Mononuclear cell (primary cell): Measurements from ENCODE around the gene NLGN2. TPM values are rescaled to one million over a fixed set of nuclear protein-coding genes. Genes with fewer than 3 reads are reported as not detected.

ENCODE experiments used
- H3K27me3 ChIP-seq: 2 replicates; pipeline ENCODE4 v1.6.0; 2011; ENCODE audit warnings: low read length, control low read depth; ENCODE audit not compliant: insufficient read depth
- H3K4me1 ChIP-seq: 2 replicates; pipeline ENCODE4 v1.5.1; 2011; ENCODE audit warnings: mild to moderate bottlenecking, low read length, control low read depth; ENCODE audit not compliant: insufficient read depth
- H3K4me3 ChIP-seq: 2 replicates; pipeline ENCODE4 v1.5.1; 2011; ENCODE audit warnings: mild to moderate bottlenecking, low read length, moderate library complexity
- H3K9me3 ChIP-seq: 2 replicates; pipeline ENCODE4 v1.5.1; 2011; ENCODE audit warnings: low read depth, mild to moderate bottlenecking, control low read depth, low read length
- total RNA-seq: library from RNA; depleted of rRNA; stranded (reverse); fragments of >200 nt; gene quantifications from one replicate; pipeline ENCODE4 v1.2.3, GENCODE V29; 2012

NLGN2 gene
- total RNA-seq, 1 donor = 0.73 TPM

DNA sequence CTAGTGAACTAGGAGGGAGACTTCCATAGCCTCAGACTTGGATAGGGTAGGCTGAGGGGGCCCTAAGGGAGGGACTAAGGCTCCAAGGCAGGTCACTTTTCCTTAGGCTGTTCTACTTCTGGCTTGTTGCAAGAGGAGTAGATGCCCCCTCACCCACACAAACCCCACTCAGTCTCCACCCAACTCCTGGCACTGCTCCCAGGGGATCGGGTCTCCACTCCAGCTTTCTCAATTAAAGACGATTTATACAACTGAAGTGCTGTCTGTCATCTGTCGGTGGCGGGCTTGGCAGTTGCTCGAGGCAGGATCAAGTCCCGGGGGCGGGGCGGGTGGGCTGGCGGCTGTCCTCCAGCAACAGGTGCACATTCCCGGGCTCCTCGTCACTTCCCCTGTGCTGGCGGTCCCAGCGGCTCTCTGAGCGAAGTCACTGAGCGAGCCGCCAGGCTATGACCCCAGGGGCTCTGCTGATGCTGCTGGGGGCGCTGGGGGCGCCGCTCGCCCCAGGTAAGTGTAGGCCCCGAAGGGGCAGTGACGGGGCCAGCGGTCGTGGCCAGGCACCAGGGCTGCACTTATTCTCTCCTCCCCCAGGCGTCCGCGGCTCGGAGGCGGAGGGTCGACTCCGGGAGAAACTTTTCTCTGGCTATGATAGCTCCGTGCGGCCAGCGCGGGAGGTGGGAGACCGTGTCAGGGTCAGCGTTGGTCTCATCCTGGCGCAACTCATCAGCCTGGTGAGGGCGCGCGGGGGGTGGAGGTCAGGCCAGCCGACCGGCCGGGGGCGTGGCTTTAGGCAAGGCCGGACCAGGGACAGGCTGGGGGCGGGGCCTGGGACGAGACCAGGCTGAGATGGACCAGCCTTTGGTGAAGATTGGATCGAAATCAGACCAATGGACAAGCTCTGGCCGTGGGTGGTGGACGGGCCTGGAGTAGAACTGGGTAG is 37.3 kb downstream of the NLGN2 start, which contains the start of gene CHRNB1:
Gene CHRNB1 (plus strand): TSS at position 380 of the 937 bp plus-strand sequence. CDS start 67 bp downstream, at position 447.
- Histone ChIP-seq H3K4me1 (peaks cover 34% of the 10 kb centered on the region), H3K4me3 (no peak within 1 kb of the TSS), H3K27me3 (peaks cover 62% of the 10 kb centered on the region), H3K9me3 (no peaks in the 10 kb centered on the region)

DNA sequence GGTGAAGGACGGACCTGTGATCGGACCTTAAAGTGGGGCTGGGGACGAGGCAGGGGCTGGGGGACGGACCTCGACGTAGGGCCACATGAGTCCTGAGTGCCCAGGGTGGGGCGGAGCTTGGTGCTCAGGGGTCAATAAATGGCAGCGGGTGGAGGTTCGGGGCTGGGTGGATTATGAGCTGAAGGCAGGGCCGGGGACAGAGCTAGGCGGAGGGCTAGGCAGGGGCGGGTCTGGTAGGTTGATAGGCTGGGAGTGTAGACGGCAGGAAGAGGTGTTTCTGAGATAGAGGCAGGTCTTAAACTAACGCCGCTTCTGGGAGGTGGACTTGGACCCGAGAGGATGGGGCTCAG is 37.9 kb downstream of the NLGN2 start:
- peaks cover 27% of the 10 kb centered on the region for H3K4me1 ChIP-seq
- no peaks in the 10 kb centered on the region for H3K9me3 ChIP-seq
- peaks cover 57% of the 10 kb centered on the region for H3K27me3 ChIP-seq
- H3K4me3 ChIP-seq = no peak overlapping the region

DNA sequence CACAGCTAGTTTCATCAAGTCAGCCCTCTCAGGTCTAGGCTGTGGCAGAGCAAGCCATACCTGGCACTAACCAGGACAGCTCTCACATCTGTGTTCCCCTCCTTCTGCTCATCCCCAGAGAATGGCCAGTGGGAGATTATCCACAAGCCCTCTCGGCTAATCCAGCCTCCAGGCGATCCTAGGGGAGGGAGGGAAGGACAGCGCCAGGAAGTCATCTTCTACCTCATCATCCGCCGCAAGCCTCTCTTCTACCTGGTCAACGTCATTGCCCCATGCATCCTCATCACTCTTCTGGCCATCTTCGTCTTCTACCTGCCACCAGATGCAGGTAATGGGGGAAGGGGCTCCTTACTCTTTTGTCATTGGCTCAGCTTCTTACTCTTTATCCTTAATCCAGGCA is 40.8 kb downstream of the NLGN2 start:
- H3K4me3 ChIP-seq = no peak overlapping the region
- peaks cover 23% of the 10 kb centered on the region for H3K4me1 ChIP-seq
- H3K9me3 ChIP-seq = no peaks in the 10 kb centered on the region
- H3K27me3 ChIP-seq = peaks cover 39% of the 10 kb centered on the region

DNA sequence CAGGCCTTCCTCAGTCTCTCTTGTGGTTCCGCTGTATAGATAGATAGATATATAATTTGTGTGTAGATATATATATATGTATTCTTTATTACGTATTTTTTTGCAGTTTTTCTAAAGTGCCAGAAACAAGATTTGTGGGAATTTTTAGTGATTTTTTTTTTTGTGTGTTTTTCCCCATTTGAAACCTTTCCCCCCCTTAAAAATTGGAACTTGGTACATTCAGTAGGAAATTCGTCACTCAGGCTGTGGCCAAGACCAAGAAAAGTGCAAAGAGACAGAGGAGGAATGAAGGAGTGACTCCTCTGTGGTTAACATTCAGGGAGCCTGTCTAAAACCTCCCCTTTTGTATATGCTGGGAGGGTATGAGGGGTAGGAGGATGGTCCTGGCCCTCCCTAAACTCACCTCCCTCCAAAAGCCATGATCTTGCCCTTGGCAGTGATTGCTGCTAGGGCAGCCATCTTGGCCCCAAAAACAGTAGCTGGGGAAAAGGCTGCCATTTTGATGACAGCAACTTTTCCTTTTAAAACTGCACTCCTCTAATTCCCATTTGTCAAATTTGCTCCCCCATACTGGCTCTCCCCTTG is 52.4 kb downstream of the NLGN2 start:
- no peak overlapping the region for H3K4me3 ChIP-seq
- peaks cover 10% of the 10 kb centered on the region for H3K4me1 ChIP-seq
- no peaks in the 10 kb centered on the region for H3K9me3 ChIP-seq
- no peaks in the 10 kb centered on the region for H3K27me3 ChIP-seq

DNA sequence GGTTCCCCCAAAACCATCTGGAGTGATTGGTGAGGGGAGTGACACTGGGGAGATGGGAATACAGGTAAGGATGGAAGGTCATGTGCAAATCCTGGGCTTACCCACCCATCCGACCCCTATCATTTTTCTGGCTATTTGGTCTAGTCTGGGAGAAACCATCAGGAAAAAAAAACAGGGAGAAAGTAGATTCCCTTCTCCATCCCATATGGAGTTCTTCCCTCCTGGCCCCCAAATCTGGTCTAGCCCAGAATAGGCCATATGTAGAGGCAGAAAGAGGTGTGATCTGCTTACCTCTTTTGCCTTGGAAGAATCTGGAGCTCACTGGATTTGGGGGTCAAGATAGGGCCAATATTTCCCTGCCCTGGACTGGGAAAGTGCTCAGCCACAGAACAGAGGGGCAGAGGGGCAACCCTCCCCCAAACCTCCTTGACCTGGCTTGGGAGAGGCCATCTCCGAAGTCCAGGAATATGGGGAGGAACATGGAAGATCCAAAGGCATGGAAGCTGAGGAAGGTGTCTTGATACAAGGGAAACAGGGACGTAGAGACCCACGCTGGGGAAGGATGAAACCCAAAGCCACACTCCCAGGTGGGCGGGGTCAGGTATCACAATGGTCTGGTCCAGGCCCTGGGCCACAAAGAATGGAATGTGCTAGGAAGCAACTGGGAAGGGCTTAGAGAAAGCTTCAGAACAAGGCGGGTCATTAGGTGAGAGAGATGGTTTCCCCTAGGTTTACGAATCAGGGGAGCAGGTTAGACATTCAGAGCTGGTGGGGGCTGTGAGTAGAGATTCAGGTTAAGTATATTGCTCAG is 53.4 kb downstream of the NLGN2 start:
- Histone ChIP-seq H3K27me3 (no peaks in the 10 kb centered on the region), H3K4me3 (no peak overlapping the region), H3K9me3 (no peaks in the 10 kb centered on the region), H3K4me1 (peaks cover 8% of the 10 kb centered on the region)

DNA sequence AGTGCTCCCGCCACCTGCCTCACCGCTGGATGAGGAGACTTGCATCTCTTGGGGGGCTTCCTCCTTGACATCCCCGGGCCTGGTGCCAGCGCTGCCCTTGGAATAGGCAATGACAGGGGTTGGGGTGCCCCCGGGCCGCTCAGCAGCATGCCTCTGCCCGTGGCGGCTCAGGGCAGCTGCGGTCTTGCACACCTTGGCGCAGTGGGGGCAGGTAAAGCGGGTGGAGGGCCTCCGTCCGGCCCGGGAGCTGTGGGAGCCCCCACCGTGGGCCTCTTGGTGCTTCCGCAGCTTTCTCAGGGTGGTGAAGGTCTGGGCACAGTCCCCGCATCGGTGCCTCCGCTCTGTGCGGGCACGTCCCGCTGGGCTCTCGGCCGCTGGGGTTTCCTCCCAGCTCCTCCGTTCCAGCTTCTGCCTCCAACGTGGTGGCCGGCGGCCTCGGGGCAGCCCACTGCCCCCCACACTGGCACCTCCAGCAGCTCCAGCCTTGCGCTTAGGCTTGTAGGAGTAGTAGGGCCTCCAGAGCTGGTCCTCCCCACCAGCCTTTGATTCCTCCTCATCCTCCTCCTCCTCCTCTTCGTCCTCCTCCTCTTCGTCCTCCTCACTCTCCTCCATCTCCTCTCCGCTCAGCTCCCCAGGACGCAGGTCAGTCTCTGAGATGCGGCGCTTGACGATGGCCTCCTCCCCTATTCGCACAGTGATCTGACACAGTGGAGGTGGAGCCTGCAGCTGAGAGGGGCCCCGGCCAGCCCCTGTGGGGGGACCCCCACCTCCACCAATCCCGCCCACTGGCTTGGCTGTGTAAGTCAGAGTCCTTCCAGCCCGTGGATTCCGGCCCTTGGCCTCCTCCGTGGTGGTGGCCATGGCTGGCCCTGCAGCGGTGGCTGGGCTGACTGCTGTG is 55.1 kb downstream of the NLGN2 start:
- no peak overlapping the region for H3K4me3 ChIP-seq
- no peaks in the 10 kb centered on the region for H3K9me3 ChIP-seq
- no peaks in the 10 kb centered on the region for H3K27me3 ChIP-seq
- H3K4me1 ChIP-seq = peaks cover 17% of the 10 kb centered on the region

DNA sequence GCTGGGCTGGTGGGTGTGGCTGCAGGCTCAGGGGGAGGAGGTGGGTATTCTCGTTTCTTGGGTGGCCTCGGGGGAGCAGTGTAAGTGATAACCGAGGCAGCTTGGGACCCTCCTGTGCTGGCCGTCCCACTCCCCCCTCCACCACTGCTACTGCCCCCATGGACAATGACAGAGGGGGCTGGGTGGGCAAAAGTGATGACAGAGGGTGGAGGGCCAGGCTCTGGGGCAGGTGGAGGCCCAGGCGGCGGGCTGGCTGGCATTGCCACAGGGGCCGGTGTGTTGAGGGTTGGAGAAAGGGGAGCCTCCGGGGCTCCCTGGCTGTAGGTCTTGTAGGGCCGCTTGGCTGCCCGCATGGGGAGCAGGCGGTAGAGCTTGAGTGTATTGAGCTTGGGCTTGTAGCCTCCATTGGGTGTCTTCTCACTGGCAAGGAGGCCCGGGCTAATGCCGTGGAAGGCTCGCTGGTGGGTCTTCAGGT is 55.8 kb downstream of the NLGN2 start:
- Histone ChIP-seq H3K9me3 (no peaks in the 10 kb centered on the region), H3K4me1 (peaks cover 19% of the 10 kb centered on the region), H3K4me3 (no peak overlapping the region), H3K27me3 (no peaks in the 10 kb centered on the region)

DNA sequence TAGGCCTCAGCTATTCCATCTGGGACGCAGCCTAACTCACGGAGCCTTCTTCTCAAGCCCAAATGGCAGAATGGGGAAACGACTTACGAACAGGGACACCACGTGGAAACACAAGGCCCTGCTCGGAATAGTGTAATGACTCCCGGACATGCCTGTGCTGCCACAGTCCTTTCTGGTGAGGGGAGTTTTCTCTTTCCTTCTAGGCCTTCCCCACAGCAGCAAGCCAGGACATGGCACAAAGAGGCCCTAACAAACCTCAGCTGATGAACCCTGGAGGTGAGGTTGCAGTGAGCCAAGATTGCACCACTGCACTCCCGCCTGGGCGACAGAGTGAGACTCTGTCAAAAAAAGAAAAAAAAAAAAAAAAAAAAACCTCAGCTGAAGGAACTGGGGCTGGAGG is 56.4 kb downstream of the NLGN2 start:
- H3K4me3 ChIP-seq = no peak overlapping the region
- H3K27me3 ChIP-seq = no peaks in the 10 kb centered on the region
- H3K9me3 ChIP-seq = no peaks in the 10 kb centered on the region
- peaks cover 19% of the 10 kb centered on the region for H3K4me1 ChIP-seq

DNA sequence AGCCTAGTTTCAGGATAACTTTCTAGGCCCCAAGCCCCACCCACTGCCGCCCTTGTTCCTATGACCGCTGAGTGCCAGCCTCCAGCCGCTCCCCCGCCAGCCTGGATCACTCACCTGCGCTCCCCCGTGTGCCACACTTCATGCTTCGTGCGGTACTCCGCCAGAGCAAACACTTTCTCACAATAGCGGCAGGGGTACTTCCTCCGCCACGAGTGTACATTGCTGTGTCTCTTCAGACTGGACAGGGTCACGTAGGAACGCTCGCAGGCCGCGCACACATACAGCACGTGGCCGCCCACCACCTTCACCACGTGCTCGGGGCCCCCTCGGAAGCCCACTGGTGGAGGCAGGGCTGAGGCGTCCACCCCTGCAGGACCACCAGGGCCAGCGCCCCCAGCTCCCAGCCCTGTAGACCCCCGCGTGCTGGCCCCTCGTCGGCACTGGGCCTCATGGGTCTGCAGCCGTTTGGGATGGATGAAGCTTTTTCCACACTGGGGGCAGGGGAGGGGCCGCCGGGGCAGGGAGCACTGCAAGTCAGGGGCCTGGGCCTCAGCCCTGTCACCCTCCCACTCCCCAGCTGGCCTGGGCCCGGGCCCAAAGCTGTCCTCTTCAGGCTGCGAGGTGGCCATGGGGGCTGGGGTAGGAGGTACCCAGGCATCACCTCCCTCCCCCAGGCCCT is 58.1 kb downstream of the NLGN2 start:
- Histone ChIP-seq H3K27me3 (no peaks in the 10 kb centered on the region), H3K9me3 (no peaks in the 10 kb centered on the region), H3K4me3 (no peak overlapping the region), H3K4me1 (peaks cover 19% of the 10 kb centered on the region)

DNA sequence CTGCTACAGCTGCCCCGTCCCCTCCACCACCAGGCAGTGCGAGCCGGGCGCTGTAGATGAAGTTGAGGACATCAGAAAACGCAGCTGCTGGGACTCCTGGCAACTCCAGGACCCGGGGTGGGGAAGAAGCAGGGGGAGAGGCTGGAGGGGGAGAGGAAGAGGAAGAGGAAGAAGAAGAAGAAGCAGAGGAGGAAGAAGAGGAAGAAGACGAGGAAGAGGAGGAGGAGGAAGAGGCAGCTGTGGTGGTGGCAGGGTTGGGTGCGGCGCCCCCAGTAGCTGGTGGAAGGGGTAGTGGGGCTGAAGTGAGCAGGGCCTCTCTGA is 58.6 kb downstream of the NLGN2 start:
- Histone ChIP-seq H3K27me3 (no peaks in the 10 kb centered on the region), H3K4me1 (peaks cover 19% of the 10 kb centered on the region), H3K9me3 (no peaks in the 10 kb centered on the region), H3K4me3 (no peak overlapping the region)

DNA sequence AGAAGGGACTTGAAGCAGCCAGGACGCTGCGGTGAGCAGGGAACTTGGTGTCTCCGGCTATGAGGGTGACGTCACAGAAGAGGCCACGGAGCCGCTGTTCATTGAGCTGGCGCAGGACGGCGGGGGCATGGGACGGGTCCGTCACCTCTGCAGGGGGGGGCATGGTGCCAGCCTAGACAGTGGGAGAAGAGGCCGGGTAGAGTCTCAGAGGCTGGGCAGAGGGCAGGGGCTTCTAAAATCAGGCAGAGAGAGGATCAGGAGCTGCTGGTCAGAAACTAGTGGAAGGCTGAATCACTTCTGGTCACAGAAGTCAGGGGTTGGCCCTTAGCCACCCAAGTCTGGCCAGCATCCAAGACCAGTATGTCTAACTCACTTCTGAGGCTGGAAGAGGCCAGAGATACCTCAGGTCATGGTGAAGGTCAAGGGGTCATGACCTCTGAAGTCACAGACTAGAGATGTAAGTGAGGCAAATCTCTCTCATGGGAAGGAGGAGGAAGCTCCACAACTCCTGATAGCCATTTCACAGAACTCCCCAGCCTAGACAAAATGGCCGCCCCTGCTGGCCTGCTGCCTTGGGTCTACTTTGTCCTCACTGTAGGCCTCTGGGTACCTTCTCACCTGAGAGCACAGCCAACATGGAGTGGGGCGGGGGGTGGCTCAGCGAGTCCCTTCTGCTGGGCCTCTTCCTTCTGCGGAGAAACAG is 59.1 kb downstream of the NLGN2 start:
- Histone ChIP-seq H3K4me3 (no peak overlapping the region), H3K27me3 (no peaks in the 10 kb centered on the region), H3K9me3 (no peaks in the 10 kb centered on the region), H3K4me1 (peaks cover 20% of the 10 kb centered on the region)

DNA sequence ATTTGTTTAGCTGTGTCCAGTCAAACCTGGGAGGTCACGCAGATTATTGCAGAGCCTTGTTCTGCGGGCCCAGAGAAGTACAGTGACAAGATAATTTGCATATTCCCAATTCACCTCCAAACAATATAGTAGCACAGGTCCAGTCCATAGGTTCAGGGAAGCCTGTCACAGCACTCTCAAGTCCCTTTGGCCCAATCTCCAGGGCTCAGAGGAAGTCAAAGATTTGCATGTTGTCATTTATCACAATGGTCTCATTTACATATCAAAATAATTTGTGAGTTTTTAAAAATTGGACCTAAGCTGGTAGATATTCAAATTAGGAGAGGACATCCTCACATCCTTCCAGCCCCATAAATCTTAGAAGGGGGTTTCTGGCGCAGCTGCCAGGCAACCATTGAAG is 59.9 kb downstream of the NLGN2 start:
- Histone ChIP-seq H3K9me3 (no peaks in the 10 kb centered on the region), H3K4me1 (peaks cover 27% of the 10 kb centered on the region), H3K4me3 (no peak overlapping the region), H3K27me3 (no peaks in the 10 kb centered on the region)

DNA sequence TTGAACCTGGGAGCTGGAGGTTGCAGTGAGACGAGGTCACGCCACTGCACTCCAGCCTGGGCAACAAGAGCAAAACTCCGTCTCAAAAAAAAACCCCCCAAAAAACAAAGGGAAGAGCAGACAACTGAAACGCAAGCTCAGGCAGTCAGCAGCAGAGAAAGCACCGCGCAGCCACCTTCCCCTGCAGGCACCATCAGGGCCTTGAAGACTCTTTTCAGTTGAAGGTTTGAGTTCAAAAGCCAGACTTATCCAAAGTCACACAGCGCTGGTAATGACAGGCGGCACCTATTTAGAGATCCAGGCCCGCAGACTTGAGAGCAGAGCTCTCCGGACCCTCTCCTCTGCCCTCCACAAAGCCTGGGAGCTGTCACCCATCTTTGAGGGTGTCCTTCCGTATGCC is 60.6 kb downstream of the NLGN2 start:
- Histone ChIP-seq H3K4me1 (peaks cover 30% of the 10 kb centered on the region), H3K27me3 (no peaks in the 10 kb centered on the region), H3K4me3 (no peak overlapping the region), H3K9me3 (no peaks in the 10 kb centered on the region)
